WTC11 (cell line): Measurements from ENCODE around the gene SPATA4.

Source experiments
- FOXP1 ChIP-seq: sonication (generic); formaldehyde crosslinking; IDR thresholded peaks from 2 replicates; pipeline ENCODE4 v1.8.0; 2022; ENCODE audit warnings: missing genetic modification reagents, mild to moderate bottlenecking, moderate library complexity, borderline replicate concordance
- MYBL2 ChIP-seq: sonication (generic); formaldehyde crosslinking; IDR thresholded peaks from 2 replicates; pipeline ENCODE4 v1.8.1; 2023; ENCODE audit warnings: mild to moderate bottlenecking, moderate library complexity, missing genetic modification reagents
- TF ChIP-seq, protein P1 (sequence below): fragments of 200-600 bp; IDR thresholded peaks from 2 replicates; pipeline ENCODE4 v1.8.0; 2022; ENCODE audit warnings: antibody characterized with exemption
- TF ChIP-seq, protein P2 (sequence below): sonication (generic); formaldehyde crosslinking; IDR thresholded peaks from 2 replicates; pipeline ENCODE4 v1.8.0; 2022; ENCODE audit warnings: mild to moderate bottlenecking, missing genetic modification reagents
- TF ChIP-seq, protein P3 (sequence below): sonication (generic); formaldehyde crosslinking; IDR thresholded peaks from 2 replicates; pipeline ENCODE4 v1.8.1; 2023; ENCODE audit warnings: mild to moderate bottlenecking, missing genetic modification reagents

DNA sequence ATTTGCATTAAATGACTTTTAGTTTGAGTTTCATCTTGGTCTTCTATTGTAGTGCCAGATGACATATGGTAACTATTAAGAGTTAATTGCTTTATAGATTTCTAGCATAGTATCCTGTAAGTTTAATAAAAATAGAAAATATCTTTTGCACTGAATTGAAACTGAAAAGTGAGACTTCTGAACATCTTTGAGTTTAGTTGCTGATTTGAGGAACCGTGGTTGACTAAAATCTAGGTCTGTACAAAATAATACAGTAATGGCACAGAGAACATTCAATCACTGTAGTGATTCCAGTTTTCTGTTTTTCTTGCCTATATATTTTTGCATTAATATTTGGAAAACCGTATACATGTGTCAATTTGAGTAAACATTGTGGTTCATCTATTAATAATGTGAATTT lies 60.7 kb downstream of the SPATA4 start:
- TF ChIP-seq FOXP1 (CRISPR knock-in tag), result no peak
- TF ChIP-seq MYBL2 (CRISPR knock-in tag), result no peak
- TF ChIP-seq, protein P1, sequence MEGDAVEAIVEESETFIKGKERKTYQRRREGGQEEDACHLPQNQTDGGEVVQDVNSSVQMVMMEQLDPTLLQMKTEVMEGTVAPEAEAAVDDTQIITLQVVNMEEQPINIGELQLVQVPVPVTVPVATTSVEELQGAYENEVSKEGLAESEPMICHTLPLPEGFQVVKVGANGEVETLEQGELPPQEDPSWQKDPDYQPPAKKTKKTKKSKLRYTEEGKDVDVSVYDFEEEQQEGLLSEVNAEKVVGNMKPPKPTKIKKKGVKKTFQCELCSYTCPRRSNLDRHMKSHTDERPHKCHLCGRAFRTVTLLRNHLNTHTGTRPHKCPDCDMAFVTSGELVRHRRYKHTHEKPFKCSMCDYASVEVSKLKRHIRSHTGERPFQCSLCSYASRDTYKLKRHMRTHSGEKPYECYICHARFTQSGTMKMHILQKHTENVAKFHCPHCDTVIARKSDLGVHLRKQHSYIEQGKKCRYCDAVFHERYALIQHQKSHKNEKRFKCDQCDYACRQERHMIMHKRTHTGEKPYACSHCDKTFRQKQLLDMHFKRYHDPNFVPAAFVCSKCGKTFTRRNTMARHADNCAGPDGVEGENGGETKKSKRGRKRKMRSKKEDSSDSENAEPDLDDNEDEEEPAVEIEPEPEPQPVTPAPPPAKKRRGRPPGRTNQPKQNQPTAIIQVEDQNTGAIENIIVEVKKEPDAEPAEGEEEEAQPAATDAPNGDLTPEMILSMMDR, result no peak
- TF ChIP-seq, protein P2, sequence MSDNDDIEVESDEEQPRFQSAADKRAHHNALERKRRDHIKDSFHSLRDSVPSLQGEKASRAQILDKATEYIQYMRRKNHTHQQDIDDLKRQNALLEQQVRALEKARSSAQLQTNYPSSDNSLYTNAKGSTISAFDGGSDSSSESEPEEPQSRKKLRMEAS, result no peak
- TF ChIP-seq, protein P3, sequence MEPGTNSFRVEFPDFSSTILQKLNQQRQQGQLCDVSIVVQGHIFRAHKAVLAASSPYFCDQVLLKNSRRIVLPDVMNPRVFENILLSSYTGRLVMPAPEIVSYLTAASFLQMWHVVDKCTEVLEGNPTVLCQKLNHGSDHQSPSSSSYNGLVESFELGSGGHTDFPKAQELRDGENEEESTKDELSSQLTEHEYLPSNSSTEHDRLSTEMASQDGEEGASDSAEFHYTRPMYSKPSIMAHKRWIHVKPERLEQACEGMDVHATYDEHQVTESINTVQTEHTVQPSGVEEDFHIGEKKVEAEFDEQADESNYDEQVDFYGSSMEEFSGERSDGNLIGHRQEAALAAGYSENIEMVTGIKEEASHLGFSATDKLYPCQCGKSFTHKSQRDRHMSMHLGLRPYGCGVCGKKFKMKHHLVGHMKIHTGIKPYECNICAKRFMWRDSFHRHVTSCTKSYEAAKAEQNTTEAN, result no peak
